Measurements from ENCODE around the gene DHX30. TPM values are rescaled to one million over a fixed set of nuclear protein-coding genes. Genes with fewer than 3 reads are reported as not detected.

The DHX30 gene
- total RNA-seq, 1 donor from 2014 or later, result 50.0 TPM

- Histone ChIP-seq H3K36me3 (ENCODE audit: insufficient read depth, low read length) (no peaks in the 10 kb centered on the region), H3K9me3 (ENCODE audit: insufficient read depth, low read depth, low read length) (no peaks in the 10 kb centered on the region), H3K27ac (ENCODE audit: low read depth, low read length) (peak overlapping the region; percentile 92), H3K27me3 (ENCODE audit: insufficient read depth, low read length) (no peaks in the 10 kb centered on the region), H3K4me2 (ENCODE audit: low read length) (peak overlapping the region; percentile 92), H3K79me2 (ENCODE audit: insufficient read depth, low read length) (peaks cover 54% of the 10 kb centered on the region), H2AFZ (ENCODE audit: low read depth, low read length) (peak overlapping the region; percentile 76), H4K20me1 (ENCODE audit: insufficient read depth, low read length) (peaks cover 36% of the 10 kb centered on the region), H3K4me3 (ENCODE audit: insufficient read depth, low read depth, low read length) (peak overlapping the region; percentile 99), H3K9ac (ENCODE audit: low read length) (peak overlapping the region; percentile 95), H3K4me1 (ENCODE audit: insufficient read depth, low read length) (peaks cover 12% of the 10 kb centered on the region)
- peak overlapping the region; percentile 99 for H3K4me3 Mint-ChIP-seq (ENCODE audit: unreplicated experiment)
- DNase-seq (ENCODE audit: low read depth) (peak; percentile 33), FAIRE-seq (no peak)
- TF ChIP-seq EZH2 (IDR thresholded peaks at IDR 0.05; ENCODE audit: insufficient read depth, low read length), result no peak
- no peak for TF ChIP-seq CTCF (IDR thresholded peaks at IDR 0.05; ENCODE audit: insufficient read depth, low read depth, low read length)
- H3K36me3 Mint-ChIP-seq (ENCODE audit: low read depth, unreplicated experiment), result peaks cover 2% of the 10 kb centered on the region
- no peaks in the 10 kb centered on the region for H3K27me3 Mint-ChIP-seq (ENCODE audit: low read depth, unreplicated experiment)
- no peaks in the 10 kb centered on the region for H3K9me3 Mint-ChIP-seq (ENCODE audit: unreplicated experiment)
- H3K4me1 Mint-ChIP-seq (ENCODE audit: low read depth, unreplicated experiment), result peaks cover 8% of the 10 kb centered on the region
- H3K27ac Mint-ChIP-seq (ENCODE audit: unreplicated experiment), result peak overlapping the region; percentile 85
Observed at GRCh38 chr3:47780741-47781684, 21.9 kb upstream of the DHX30 start.

GRCh38 chr3:47781685-47782445 is 21.1 kb upstream of the DHX30 start, which contains the start of gene SMARCC1:
Gene SMARCC1, minus strand, starts transcription at chr3:47781893. Its CDS starts 96 bp downstream, at chr3:47781797.
- H3K27ac Mint-ChIP-seq (ENCODE audit: unreplicated experiment), result peak within 1 kb of the TSS; percentile 97
- FAIRE-seq (no peak), DNase-seq (ENCODE audit: low read depth) (peak; percentile 91)
- H3K4me1 Mint-ChIP-seq (ENCODE audit: low read depth, unreplicated experiment), result peaks cover 7% of the 10 kb centered on the region
- H2AFZ ChIP-seq (ENCODE audit: low read depth, low read length), result peak within 1 kb of the TSS; percentile 84
- H3K9me3 Mint-ChIP-seq (ENCODE audit: unreplicated experiment), result no peaks in the 10 kb centered on the region
- peak within 1 kb of the TSS; percentile 95 for H3K9ac ChIP-seq (ENCODE audit: low read length)
- H3K9me3 ChIP-seq (ENCODE audit: insufficient read depth, low read depth, low read length), result no peaks in the 10 kb centered on the region
- H3K27ac ChIP-seq (ENCODE audit: low read depth, low read length), result peak within 1 kb of the TSS; percentile 92
- H3K27me3 Mint-ChIP-seq (ENCODE audit: low read depth, unreplicated experiment), result no peaks in the 10 kb centered on the region
- H3K4me3 Mint-ChIP-seq (ENCODE audit: unreplicated experiment), result peak within 1 kb of the TSS; percentile 99
- TF ChIP-seq CTCF (IDR thresholded peaks at IDR 0.05; ENCODE audit: insufficient read depth, low read depth, low read length) (no peak), EZH2 (IDR thresholded peaks at IDR 0.05; ENCODE audit: insufficient read depth, low read length) (no peak)
- H3K4me3 ChIP-seq (ENCODE audit: insufficient read depth, low read depth, low read length), result peak within 1 kb of the TSS; percentile 99
- H4K20me1 ChIP-seq (ENCODE audit: insufficient read depth, low read length), result peaks cover 29% of the 10 kb centered on the region
- H3K36me3 ChIP-seq (ENCODE audit: insufficient read depth, low read length), result no peaks in the 10 kb centered on the region
- peaks cover 12% of the 10 kb centered on the region for H3K4me1 ChIP-seq (ENCODE audit: insufficient read depth, low read length)
- H3K27me3 ChIP-seq (ENCODE audit: insufficient read depth, low read length), result no peaks in the 10 kb centered on the region
- peaks cover 46% of the 10 kb centered on the region for H3K79me2 ChIP-seq (ENCODE audit: insufficient read depth, low read length)
- peaks cover 2% of the 10 kb centered on the region for H3K36me3 Mint-ChIP-seq (ENCODE audit: low read depth, unreplicated experiment)
- H3K4me2 ChIP-seq (ENCODE audit: low read length), result peak within 1 kb of the TSS; percentile 92

Data from astrocyte (in vitro differentiated cells and primary cell).